NAMALWA (cell line): ENCODE measurements around the gene RUNX1.

ENCODE experiments used
- DNase-seq: peaks from one replicate; pipeline ENCODE4 v3.0.0-alpha.2; 2015; ENCODE audit warnings: low spot score

The RUNX1 gene

DNA sequence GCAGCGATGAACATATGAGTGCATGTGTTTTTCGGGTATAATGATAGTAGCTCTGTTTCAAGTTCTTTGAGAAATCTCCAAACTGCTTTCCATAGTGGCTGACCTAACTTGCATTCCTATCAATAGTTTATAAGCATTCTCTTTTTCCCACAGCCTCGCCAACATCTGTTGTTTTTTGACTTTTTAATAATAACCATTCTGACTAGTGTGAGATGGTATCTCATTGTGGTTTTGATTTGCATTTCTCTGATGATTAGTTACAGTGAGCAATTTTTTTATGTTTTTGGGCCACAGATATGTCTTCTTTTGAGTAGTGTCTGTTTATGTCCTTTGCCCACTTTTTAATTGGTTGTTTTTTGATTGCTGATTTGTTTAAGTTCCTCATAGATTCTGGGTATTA is 10.6 kb upstream of the RUNX1 start:
- no peak for DNase-seq

DNA sequence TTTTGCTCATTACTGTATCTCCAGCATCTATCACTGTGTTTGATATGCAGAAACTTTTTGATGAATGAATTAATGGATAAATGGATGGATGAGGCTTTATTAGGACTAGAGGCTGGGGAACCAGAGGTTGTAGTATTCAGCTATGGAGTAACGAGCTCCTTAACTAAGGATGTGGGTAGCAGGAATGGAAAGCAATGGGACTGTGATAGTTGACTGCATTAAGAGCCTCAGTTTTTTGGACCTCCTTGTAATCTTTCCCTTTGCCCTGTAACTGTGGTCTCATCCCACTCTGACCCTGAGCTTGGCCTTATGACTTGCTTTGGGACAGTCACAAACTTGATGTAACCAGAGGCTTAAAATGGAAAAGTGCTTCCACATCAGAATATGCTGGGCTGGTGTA is 9.0 kb upstream of the RUNX1 start:
- DNase-seq = no peak

DNA sequence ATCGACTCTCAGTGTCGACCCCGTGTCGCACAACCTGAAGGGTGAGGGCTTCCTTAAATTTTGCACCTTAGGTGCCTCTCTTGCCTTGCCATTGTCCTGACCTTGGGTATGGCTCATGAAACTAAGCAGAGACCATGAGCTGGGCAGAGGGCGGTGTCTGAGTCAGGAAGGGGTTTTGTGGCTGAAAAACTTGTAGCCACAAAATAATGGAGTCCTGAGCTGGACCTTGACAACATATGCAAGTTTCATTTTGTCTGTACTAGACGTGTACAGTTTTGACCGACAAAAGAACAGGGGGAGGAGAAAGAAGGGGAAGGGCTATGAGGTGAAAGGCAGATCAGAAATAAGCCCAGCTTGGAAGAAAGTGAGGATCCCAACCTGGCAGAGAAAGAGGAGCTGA is 8.3 kb upstream of the RUNX1 start:
- DNase-seq = no peak

DNA sequence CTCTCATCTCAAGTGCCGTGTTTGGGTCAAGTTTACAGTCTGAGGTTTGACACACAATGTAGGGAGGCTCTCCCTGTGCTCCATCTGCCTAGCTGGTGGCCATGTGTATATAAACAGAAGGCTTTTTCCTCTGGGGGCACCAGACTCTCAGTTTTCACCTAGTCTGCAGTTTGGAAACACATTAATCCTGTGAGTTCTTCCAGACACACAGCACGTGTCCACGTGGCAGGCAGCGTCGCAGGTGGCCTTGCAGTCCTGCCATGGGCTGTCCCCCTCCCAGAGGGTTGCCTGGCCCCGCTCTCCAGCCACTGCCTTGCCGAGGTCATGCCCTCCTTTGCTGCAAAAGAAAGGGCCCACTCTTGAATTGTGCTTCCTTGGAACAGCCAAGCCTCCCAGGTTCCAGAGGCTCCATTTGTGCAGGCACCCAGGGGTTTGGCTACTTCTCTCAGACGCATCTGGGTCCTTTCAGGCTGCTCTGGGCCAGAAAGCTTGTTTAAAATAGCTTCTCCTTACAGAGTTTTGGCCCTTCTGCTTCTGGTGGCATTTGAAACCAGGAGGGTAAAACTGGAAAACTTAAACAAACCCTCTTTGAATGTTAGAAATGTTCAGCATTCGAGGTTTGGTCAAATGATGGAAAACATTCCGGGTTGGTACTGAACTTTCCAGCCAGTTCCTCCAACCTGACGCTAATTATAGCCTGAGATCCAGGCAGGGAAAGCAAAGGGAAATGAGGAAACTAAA is 4.4 kb upstream of the RUNX1 start:
- DNase-seq = no peak

DNA sequence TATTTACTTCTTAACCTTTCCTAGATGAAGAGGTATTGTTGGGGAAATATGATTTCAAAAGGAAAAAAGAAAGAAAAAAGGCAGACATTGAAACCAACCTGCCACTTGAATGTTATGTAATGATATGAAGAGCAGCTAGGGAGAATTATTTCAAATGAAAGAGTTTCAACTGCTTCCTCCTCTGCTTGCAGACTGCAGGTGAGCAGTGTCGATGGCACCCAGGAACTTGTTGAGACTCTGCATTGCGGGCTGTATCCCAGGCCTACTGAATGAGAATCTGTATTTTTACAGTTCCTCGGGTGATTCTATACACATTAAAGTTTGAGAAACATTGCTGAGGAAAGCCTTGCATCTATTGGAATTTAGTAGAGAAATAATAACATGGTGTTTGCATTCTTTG is 3.7 kb upstream of the RUNX1 start:
- no peak for DNase-seq

DNA sequence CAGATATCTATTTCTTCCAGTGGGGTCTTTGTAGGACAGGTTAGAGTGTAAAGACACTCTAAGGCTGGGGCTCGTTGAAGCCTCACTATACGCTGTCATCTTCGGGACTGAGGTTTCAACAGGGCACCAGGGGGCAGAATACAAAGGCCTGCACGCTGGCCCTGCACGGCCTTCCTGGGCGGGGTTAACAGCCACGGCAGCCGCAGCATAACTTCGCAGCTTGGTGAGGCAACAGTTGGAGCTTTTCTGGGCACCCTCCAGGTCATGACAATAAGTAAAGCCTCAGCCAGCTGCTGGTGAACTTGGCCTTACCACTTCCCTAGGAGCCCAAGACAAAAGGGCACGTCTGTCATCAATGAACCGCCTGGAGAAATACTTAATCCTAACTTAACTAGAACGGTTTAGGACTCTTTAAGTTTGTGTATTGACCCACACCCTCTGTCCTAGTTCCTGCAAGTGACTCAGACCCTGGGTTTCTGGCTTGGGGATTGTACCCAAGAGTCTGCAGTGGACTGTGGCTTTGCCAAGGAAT is 2.3 kb upstream of the RUNX1 start:
- peak; percentile 95 for DNase-seq

DNA sequence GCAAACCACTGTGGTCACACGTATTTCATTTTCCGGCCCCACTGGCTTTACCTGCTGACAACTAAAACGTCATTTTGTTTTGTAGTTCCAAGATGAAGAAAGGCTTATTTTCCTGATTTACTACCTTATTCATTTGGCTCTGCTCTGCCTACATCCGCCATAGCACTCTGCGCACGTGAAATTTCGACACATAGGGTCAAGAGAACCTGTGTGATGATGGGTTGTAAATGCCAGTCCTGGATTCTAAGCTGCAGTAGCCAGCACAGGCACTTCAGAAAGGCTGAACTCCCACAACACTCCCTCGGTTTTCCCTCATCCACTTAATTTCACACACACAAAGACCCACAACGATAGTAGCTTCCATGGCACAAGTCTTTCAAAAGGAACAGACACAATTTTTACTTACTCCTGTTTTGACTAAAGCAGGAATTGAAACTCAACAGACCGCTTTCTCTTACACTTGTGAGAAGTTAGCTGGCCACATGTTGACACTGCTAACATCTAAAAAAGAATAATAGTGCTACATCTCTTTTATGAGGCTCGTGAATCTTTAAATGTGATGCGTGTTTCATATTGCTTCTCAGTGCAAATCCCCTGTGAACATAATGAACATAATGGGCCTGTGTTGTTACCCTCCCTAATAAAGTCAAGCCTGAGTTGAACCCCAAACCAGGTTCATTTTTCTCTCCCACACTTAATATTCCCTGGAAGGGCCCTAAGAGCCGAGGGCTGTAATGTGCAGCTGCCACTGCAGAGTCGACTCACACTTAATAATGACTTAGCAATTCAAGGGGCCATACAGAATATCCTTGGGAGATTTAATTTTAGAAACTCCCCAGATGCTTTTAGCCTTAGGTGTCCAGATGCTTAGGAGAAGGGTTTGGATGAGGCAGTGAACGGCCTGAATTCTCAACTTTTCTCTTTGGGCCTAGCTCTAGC is 1.5 kb upstream of the RUNX1 start:
- peak; percentile 73 for DNase-seq

DNA sequence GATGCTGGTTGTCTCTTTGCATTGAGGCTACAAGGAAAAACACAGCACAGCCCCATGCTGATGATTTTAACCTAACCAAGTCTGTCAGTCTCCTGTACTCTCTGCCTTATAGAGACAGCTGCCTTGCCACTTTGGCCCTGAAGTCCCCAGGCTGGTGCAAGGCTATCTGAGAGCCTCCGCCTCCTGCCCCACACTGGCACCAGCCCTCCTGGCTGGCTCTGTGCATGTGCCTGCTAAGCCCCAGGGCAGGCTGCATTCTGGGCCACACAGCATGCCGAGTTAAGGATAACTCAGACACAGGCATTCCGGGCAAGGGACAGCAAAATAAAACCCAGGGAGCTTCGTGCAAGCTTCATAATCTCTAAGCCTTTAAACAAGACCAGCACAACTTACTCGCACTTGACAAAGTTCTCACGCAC is 910 bp downstream of the RUNX1 start:
- peak; percentile 72 for DNase-seq

DNA sequence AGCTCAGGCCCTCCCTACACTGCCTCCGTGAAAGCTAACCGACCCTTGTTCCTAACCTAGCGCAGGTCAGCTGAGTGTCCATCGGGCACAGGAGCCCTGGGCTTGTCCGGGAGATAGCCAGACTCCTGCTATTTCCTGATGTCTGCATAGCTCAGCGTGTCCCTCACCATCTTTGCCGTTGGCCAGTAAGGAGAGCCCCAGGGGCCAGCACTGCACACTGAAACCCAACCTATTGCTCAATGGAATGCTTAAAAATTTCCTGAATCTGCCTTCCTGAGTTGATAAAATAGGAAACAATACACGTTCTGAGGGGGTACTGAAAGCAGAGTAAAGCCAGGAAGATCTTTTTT is 2.2 kb downstream of the RUNX1 start:
- no peak for DNase-seq

DNA sequence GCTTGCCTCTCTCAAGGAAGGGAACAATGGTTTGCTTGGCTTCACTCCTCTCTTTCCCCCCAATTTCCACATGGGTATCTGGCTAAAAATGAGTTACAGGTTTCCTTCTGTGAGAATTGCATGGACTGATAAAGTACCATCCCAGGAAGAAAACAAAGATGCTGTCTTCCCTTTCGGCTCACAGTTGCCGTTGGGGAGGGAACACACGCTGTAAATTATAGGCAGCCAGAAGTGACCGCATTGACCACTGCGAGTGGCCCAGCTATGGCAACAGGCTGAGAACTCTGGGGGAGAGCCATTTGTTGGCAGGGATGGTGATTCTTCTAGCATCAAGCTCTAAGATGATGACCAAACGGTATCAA is 2.9 kb downstream of the RUNX1 start:
- DNase-seq = no peak

DNA sequence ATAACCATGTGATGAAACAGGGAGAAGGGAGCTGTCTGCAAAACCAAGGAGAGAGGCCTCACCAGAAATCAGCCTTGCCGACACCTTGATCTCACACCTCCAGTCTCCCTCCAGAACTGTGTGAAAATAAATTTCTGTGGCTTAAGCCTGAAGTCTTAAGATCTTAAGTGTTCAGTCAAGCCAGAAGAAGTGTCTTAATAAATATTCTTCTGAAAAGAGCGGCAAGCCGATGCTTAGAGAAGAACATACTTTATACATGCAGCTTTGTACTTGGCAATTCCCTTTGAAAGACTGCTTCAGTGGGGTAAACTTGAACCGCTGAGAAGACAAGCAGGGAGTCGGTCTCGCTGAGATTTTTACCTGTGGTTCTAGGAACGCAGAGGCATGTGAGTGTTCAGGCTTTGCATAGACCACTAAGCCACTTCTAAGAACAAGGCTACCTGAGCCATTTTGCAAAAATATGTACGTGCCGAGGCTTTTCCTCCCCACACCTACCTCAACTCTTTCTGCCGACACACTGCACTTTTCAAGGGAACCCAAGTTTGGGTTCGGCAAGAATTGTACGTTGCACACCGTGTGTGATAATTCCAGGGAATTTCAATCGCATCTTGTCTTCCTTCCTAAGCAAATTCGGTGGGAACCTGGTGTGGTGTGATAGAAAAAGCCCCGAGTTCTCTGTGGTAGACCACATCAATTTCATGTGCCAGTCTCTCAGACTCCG is 3.4 kb downstream of the RUNX1 start:
- DNase-seq = no peak

DNA sequence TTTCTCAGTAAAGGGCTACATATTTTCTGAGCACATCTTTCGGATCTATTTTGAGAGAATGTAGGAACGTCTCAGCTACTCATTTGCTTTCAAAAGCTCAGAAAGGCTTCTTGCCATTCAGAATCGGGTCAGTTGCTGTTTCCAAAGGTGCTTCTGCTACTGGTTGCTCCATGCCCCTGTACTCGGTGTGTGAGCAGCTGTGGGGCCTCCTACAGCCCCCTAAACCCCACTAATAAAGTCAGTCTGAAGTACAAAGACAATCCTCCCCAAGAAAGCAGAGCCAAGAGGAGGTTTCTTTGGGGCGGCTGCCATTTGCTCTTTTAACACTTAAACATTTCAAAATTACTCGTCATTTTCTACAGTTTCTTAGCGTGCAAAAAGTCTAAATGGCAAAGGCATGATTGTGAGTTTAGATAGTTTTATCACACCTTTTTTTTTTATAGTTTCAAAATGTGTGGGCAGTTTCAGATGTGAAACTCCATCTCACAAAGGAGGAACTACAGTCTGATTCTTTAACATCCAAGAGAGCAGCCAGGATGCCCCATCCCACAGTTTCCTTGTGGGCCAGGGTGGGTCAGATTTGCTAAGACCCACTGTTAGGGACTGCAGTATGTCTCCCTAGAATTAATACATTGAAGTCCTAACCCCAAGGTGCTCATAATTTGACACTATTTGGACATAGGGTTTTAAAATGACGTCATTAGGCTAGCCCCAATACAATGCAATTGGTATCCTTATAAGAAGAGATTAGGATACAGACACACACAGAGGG is 4.1 kb downstream of the RUNX1 start:
- no peak for DNase-seq

DNA sequence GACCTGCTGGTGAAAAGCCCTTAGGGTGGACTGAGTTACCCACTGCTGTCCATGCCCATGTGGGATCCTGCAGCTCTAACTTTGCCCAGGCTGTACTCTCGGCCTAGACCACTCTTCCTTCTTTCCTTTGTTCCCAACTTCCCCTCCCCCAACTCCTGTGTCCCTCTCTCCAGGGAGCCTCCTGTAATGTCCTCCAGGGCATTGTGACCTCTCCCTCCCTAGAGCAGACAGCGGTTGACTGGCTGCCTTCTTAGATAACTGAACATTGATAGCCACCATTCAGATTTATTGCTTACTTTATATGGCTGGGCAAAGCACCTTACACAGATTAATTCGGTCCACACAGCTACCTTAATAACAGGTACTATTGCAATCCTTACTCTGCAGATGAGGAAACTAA is 5.0 kb downstream of the RUNX1 start:
- no peak for DNase-seq

DNA sequence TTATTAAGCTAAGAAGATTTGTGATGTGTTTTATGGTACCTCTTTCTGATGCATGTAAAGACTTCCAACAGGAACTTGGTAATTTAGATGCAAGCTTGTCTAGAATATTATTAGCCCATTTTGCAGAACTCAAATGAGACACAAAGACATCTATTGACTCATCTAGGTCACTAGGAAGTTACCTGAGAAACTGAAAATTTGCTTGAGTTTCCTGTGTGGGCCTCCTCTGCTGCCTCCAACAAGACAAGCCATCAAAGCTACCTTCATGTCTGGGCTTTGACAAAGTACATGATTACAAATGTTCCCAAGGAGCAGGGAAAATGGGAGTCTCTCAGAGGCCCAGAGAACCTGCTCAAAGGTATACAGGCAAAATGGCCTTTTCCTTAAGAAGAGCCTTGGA is 5.6 kb downstream of the RUNX1 start:
- DNase-seq = no peak

DNA sequence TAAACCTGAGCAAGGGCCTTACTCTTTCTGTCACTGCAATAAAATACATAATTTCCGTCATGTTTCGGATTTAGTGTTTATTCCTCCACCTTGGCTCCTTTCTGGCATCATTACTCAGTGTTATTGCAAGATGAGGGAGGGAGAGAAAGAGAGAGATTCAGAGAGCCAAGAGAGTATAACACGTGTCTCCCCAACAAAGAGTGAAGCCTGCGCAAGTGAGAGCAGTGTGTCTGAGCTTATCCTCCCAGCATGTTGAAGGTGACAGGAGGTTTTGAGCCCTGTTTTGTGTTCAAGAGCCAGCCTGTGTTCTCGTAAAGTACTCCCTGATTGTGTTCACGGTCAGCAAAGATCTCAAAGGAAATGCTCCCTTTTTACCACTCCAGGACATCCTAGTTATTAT is 6.3 kb downstream of the RUNX1 start:
- no peak for DNase-seq

DNA sequence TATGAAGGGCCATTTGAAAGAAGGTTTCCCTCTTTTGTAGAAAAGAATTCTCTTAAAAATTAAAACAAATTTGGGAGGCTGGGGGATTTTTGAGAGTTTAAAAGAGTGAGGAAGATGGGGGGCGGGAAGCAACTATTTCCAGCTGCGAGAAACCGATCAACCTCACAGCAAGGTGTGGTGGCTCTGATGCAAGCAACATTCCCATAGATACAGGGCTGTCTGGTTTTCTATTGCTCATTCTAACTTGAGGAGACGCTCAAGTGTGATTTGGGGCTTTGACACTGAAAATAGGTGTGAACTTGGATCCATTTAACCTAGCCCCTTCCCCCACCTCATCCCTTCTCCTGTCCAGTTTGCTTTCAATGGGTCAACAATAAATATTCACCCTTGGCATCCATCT is 7.2 kb downstream of the RUNX1 start:
- DNase-seq = no peak

DNA sequence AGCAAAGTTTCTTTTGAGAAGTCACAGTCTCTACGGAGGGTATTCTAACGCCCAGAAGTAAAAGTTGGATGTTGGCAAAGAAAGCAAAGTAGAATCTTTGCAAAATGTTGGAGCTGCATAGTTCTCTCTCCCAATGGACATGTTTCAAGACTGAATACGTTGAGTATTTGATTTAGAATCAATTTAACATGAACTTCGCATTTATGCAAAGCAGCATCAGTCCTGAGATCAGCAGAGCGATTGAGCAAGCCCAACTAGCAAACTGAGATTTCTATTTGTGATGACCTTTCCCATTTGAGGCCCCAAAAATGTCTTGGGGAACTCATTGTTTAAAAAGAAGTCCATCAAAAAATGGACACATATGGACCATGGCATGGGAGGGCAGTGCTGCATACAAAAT is 8.0 kb downstream of the RUNX1 start:
- peak; percentile 28 for DNase-seq

DNA sequence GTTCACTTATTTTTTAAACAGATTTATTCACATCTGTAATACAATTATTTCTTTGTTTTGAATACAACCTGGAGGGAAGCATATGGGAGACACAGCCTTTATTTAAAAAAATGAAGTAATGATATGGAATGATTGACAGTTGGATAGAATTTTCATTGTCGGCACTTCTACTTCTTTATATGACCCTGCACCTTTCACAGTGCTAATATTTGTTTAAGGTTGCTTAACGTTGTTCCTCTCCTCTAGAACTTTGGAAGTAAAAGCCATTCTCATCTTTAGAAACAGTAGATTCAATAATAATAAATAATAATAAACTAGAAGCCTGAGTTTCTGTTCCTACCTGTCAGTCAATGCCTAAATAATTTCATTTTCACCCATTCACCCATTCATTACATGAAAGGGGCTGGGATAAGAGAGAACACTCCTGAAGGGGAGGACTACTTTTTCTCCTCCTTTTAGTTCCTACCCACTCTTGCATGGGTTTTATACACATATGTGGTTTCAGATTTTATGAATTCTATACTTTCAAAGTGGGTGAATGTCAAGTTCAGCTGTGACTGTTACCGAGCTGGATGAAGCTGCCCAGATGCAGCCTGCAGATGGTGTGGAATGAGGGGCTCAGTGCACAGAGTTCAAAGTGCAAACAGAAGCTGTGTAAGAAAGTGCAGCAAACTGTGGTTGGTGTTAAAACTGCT is 9.4 kb downstream of the RUNX1 start:
- peak; percentile 54 for DNase-seq

DNA sequence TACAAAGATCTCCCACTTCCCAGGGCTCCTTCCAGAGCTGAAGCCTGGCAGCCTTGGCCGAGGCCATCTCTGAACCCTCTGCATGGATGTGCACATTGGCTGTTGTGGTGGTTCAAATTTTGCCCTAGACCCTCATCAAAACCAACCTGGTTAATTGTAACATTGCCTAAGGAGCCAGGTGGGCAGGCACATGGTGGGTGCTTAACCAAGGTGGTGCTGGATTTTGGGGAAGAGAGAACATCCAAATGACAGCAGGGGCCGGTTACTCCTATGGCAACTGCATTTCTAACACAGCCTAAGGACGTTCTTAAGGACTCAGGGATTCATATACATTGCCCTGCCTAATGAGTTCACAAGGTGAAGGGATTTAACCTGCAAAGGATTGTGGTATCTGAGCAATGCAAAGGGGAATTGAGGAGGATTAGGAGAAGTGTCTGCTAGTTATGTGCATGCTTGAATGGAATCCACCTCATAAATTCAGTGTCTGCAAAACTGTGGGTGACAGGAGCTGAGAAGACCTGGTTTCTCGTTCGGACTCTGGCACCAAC is 10.3 kb downstream of the RUNX1 start:
- DNase-seq = no peak

DNA sequence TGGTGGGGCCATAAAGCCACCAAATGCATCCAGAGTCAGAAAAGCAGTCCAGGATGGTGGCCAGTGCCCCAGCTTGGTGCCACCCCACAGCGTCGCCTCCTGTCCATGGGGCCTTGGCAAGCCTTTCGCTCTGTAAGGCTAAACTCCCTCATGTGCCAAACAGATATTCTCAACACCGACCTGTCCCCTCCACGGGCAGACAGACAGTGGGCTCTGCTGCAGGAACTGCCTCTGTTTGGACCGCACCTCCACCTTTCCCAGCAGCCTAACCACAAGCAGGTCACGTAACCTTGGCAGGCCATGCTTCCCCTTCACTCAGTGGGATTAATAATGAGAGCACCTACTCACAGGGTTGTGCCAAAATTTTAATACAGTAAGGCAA is 11.7 kb downstream of the RUNX1 start:
- DNase-seq = no peak
